HEK293 (cell line): Measurements from ENCODE around the gene ETV7.

ENCODE experiments used
- CTCF ChIA-PET: fragments of 350-600 bp; formaldehyde crosslinking; extraction: SDS; loops from one replicate; lab custom pipeline; 2021; ENCODE audit warnings: antibody characterized with exemption; lab: Yijun Ruan, JAX
- POLR2A ChIA-PET: fragments of 300-600 bp; formaldehyde crosslinking; extraction: SDS; loops from one replicate; lab custom pipeline; 2020; ENCODE audit warnings: antibody characterized with exemption, inconsistent platforms; lab: Yijun Ruan, JAX
- H3K27ac ChIP-seq: fragments of 200-500 bp; sonication (Bioruptor generic); 2 replicates; pipeline ENCODE4 v1.5.1; 2014; ENCODE audit warnings: low read depth, low read length, control low read depth, inconsistent platforms; ENCODE audit errors: extremely low read depth
- H3K36me3 ChIP-seq, 2 experiments: fragments of 200-500 bp in 1 of 2; sonication (Bioruptor generic) in 1 of 2; 1 replicate in 1 of 2; 2 replicates in 1 of 2; pipeline ENCODE4 v1.5.1; 2014 to 2017; ENCODE audit warnings: inconsistent platforms in 2 of 2, low read length in 2 of 2; ENCODE audit not compliant: control insufficient read depth in 2 of 2, insufficient read depth in 1 of 2
- H3K4me1 ChIP-seq: fragments of 200-500 bp; sonication (Bioruptor generic); 2 replicates; pipeline ENCODE4 v1.5.1; 2014; ENCODE audit warnings: mild to moderate bottlenecking, low read length, inconsistent platforms; ENCODE audit not compliant: control insufficient read depth, insufficient read depth
- H3K4me3 ChIP-seq: 2 replicates; pipeline ENCODE4 v1.5.1; 2011; ENCODE audit warnings: low read depth, mild to moderate bottlenecking, control low read depth, low read length, moderate library complexity
- H3K9me3 ChIP-seq: fragments of 200-500 bp; sonication (Bioruptor generic); 2 replicates; pipeline ENCODE4 v1.5.1; 2014; ENCODE audit warnings: low read depth, low read length, inconsistent platforms; ENCODE audit not compliant: control insufficient read depth, insufficient read depth
- KLF10 ChIP-seq: fragments of 450-650 bp; IDR thresholded peaks from 2 replicates; pipeline ENCODE4 v1.5.1; 2018; ENCODE audit warnings: missing biosample characterization, mild to moderate bottlenecking, missing genetic modification characterization
- KLF8 ChIP-seq: fragments of 450-650 bp; formaldehyde crosslinking; IDR thresholded peaks from 2 replicates; pipeline ENCODE4 v1.5.1; 2016; ENCODE audit warnings: missing biosample characterization, missing genetic modification characterization
- KLF9 ChIP-seq: fragments of 450-650 bp; formaldehyde crosslinking; IDR thresholded peaks from 2 replicates; pipeline ENCODE4 v1.5.1; 2016; ENCODE audit warnings: missing biosample characterization, missing genetic modification characterization, low read depth
- PRDM1 ChIP-seq: fragments of 450-650 bp; formaldehyde crosslinking; IDR thresholded peaks from 2 replicates; pipeline ENCODE4; 2016; ENCODE audit warnings: missing biosample characterization, missing genetic modification characterization
- RBAK ChIP-seq: fragments of 450-650 bp; formaldehyde crosslinking; IDR thresholded peaks from 2 replicates; pipeline ENCODE4 v1.5.1; 2016; ENCODE audit warnings: missing biosample characterization, missing genetic modification characterization
- SP3 ChIP-seq: fragments of 450-650 bp; formaldehyde crosslinking; IDR thresholded peaks from 2 replicates; pipeline ENCODE4 v1.5.1; 2016; ENCODE audit warnings: missing biosample characterization, missing genetic modification characterization
- ZFHX2 ChIP-seq: fragments of 450-650 bp; formaldehyde crosslinking; conservative IDR thresholded peaks from 2 replicates; pipeline ENCODE4 v1.5.1; 2016; ENCODE audit warnings: missing biosample characterization, missing genetic modification characterization
- ZIC2 ChIP-seq: fragments of 450-650 bp; formaldehyde crosslinking; IDR thresholded peaks from 2 replicates; pipeline ENCODE4 v1.5.1; 2016; ENCODE audit warnings: missing biosample characterization, missing genetic modification characterization
- ZNF10 ChIP-seq: fragments of 450-650 bp; formaldehyde crosslinking; IDR thresholded peaks from 2 replicates; pipeline ENCODE4 v1.5.1; 2017; ENCODE audit warnings: missing biosample characterization, missing genetic modification characterization
- ZNF157 ChIP-seq: fragments of 450-650 bp; formaldehyde crosslinking; IDR thresholded peaks from 2 replicates; pipeline ENCODE4 v1.5.1; 2016; ENCODE audit warnings: missing biosample characterization, missing genetic modification characterization
- ZNF202 ChIP-seq: fragments of 450-650 bp; formaldehyde crosslinking; IDR thresholded peaks from 2 replicates; pipeline ENCODE4 v1.5.1; 2016; ENCODE audit warnings: missing biosample characterization, missing genetic modification characterization, borderline replicate concordance
- ZNF341 ChIP-seq: fragments of 450-650 bp; formaldehyde crosslinking; IDR thresholded peaks from 2 replicates; pipeline ENCODE4; 2016; ENCODE audit warnings: low read depth, missing biosample characterization, missing genetic modification characterization
- ZNF366 ChIP-seq: fragments of 450-650 bp; formaldehyde crosslinking; conservative IDR thresholded peaks from 2 replicates; pipeline ENCODE4 v1.5.1; 2016; ENCODE audit warnings: missing biosample characterization, missing genetic modification characterization
- ZNF37A ChIP-seq: fragments of 450-650 bp; IDR thresholded peaks from 2 replicates; pipeline ENCODE4 v1.5.1; 2018; ENCODE audit warnings: missing biosample characterization, missing genetic modification characterization
- ZNF433 ChIP-seq: fragments of 450-650 bp; formaldehyde crosslinking; IDR thresholded peaks from 2 replicates; pipeline ENCODE4 v1.5.1; 2016; ENCODE audit warnings: missing biosample characterization, missing genetic modification characterization, low read depth
- ZNF501 ChIP-seq: fragments of 450-650 bp; formaldehyde crosslinking; IDR thresholded peaks from 2 replicates; pipeline ENCODE4 v1.5.1; 2016; ENCODE audit warnings: missing biosample characterization, missing genetic modification characterization
- ZNF626 ChIP-seq: fragments of 450-650 bp; sonication (Bioruptor Pico); formaldehyde crosslinking; IDR thresholded peaks from 2 replicates; pipeline ENCODE4 v1.5.1; 2018; ENCODE audit warnings: missing biosample characterization, missing genetic modification characterization, inconsistent platforms
- ZNF629 ChIP-seq: fragments of 450-650 bp; formaldehyde crosslinking; IDR thresholded peaks from 2 replicates; pipeline ENCODE4 v1.5.1; 2017; ENCODE audit warnings: missing biosample characterization, missing genetic modification characterization
- ZNF658 ChIP-seq: fragments of 450-650 bp; formaldehyde crosslinking; IDR thresholded peaks from 2 replicates; pipeline ENCODE4; 2016; ENCODE audit warnings: missing biosample characterization, missing genetic modification characterization
- TF ChIP-seq, protein P1 (sequence below): fragments of 450-650 bp; formaldehyde crosslinking; IDR thresholded peaks from 2 replicates; pipeline ENCODE4 v1.5.1; 2016; ENCODE audit warnings: missing biosample characterization, missing genetic modification characterization
- TF ChIP-seq, protein P2 (sequence below): fragments of 450-650 bp; formaldehyde crosslinking; IDR thresholded peaks from 2 replicates; pipeline ENCODE4 v1.5.1; 2016; ENCODE audit warnings: missing biosample characterization, missing genetic modification characterization
- TF ChIP-seq, protein P3 (sequence below): fragments of 450-650 bp; formaldehyde crosslinking; IDR thresholded peaks from 2 replicates; pipeline ENCODE4 v1.5.1; 2016; ENCODE audit warnings: missing biosample characterization, missing genetic modification characterization
- TF ChIP-seq, protein P4 (sequence below): fragments of 450-650 bp; IDR thresholded peaks from 2 replicates; pipeline ENCODE4 v1.5.1; 2018; ENCODE audit warnings: missing biosample characterization, mild to moderate bottlenecking, missing genetic modification characterization
- TF ChIP-seq, protein P5 (sequence below): fragments of 450-650 bp; formaldehyde crosslinking; IDR thresholded peaks from 2 replicates; pipeline ENCODE4 v1.5.1; 2016; ENCODE audit warnings: missing biosample characterization, missing genetic modification characterization, borderline replicate concordance

The ETV7 gene

DNA sequence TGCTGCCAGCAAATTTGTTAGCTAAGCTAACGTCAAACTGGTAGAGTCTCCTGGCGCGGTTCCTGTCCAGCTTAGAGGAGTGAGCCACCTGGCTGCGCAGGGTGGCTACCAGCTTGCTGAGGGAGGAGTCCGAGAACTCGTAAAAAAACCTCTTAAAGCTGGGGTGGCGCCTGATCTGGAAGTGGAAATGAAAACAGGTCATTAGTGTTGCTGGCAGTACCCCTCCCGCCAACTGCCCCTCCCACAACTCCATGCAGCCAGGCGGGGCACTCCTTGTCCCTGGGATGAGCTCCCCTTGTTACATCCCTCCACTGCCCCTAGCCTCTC is 68.1 kb downstream of the ETV7 start (continued):
- TF ChIP-seq, protein P1, sequence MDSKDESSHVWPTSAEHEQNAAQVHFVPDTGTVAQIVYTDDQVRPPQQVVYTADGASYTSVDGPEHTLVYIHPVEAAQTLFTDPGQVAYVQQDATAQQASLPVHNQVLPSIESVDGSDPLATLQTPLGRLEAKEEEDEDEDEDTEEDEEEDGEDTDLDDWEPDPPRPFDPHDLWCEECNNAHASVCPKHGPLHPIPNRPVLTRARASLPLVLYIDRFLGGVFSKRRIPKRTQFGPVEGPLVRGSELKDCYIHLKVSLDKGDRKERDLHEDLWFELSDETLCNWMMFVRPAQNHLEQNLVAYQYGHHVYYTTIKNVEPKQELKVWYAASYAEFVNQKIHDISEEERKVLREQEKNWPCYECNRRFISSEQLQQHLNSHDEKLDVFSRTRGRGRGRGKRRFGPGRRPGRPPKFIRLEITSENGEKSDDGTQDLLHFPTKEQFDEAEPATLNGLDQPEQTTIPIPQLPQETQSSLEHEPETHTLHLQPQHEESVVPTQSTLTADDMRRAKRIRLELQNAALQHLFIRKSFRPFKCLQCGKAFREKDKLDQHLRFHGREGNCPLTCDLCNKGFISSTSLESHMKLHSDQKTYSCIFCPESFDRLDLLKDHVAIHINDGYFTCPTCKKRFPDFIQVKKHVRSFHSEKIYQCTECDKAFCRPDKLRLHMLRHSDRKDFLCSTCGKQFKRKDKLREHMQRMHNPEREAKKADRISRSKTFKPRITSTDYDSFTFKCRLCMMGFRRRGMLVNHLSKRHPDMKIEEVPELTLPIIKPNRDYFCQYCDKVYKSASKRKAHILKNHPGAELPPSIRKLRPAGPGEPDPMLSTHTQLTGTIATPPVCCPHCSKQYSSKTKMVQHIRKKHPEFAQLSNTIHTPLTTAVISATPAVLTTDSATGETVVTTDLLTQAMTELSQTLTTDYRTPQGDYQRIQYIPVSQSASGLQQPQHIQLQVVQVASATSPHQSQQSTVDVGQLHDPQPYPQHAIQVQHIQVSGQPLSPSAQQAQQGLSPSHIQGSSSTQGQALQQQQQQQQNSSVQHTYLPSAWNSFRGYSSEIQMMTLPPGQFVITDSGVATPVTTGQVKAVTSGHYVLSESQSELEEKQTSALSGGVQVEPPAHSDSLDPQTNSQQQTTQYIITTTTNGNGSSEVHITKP (tag by site-specific recombination) = peak; percentile 79; the same call in 1 of the 2 replicates
- peak; percentile 64 for TF ChIP-seq ZNF341 (tag by site-specific recombination)
- TF ChIP-seq ZNF37A (tag by site-specific recombination) = no peak
- peak; percentile 64; the same call in 1 of the 2 replicates for TF ChIP-seq KLF9
- TF ChIP-seq ZNF658 (tag by site-specific recombination) = no peak
- TF ChIP-seq ZNF157 (tag by site-specific recombination) = no peak
- TF ChIP-seq ZNF629 (tag by site-specific recombination) = peak; percentile 56; the same call in 1 of the 2 replicates
- TF ChIP-seq ZIC2 (tag by site-specific recombination) = peak; percentile 53
- TF ChIP-seq, protein P2, sequence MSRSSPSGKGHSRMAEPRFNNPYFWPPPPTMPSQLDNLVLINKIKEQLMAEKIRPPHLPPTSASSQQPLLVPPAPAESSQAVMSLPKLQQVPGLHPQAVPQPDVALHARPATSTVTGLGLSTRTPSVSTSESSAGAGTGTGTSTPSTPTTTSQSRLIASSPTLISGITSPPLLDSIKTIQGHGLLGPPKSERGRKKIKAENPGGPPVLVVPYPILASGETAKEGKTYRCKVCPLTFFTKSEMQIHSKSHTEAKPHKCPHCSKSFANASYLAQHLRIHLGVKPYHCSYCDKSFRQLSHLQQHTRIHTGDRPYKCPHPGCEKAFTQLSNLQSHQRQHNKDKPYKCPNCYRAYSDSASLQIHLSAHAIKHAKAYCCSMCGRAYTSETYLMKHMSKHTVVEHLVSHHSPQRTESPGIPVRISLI (tag by site-specific recombination) = peak; percentile 47; the same call in 1 of the 2 replicates
- TF ChIP-seq, protein P3, sequence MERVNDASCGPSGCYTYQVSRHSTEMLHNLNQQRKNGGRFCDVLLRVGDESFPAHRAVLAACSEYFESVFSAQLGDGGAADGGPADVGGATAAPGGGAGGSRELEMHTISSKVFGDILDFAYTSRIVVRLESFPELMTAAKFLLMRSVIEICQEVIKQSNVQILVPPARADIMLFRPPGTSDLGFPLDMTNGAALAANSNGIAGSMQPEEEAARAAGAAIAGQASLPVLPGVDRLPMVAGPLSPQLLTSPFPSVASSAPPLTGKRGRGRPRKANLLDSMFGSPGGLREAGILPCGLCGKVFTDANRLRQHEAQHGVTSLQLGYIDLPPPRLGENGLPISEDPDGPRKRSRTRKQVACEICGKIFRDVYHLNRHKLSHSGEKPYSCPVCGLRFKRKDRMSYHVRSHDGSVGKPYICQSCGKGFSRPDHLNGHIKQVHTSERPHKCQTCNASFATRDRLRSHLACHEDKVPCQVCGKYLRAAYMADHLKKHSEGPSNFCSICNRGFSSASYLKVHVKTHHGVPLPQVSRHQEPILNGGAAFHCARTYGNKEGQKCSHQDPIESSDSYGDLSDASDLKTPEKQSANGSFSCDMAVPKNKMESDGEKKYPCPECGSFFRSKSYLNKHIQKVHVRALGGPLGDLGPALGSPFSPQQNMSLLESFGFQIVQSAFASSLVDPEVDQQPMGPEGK = peak; percentile 74
- no peak; the same call in 1 of the 2 replicates for TF ChIP-seq ZFHX2
- 0 out of 2 replicates have a peak, but pooled peaks have one; percentile 28 for TF ChIP-seq ZNF501 (tag by site-specific recombination)
- peak; percentile 70 for TF ChIP-seq SP3 (tag by site-specific recombination)
- no peak for TF ChIP-seq KLF8 (tag by site-specific recombination)
- TF ChIP-seq ZNF366 (tag by site-specific recombination) = peak; percentile 59; the same call in 1 of the 2 replicates

DNA sequence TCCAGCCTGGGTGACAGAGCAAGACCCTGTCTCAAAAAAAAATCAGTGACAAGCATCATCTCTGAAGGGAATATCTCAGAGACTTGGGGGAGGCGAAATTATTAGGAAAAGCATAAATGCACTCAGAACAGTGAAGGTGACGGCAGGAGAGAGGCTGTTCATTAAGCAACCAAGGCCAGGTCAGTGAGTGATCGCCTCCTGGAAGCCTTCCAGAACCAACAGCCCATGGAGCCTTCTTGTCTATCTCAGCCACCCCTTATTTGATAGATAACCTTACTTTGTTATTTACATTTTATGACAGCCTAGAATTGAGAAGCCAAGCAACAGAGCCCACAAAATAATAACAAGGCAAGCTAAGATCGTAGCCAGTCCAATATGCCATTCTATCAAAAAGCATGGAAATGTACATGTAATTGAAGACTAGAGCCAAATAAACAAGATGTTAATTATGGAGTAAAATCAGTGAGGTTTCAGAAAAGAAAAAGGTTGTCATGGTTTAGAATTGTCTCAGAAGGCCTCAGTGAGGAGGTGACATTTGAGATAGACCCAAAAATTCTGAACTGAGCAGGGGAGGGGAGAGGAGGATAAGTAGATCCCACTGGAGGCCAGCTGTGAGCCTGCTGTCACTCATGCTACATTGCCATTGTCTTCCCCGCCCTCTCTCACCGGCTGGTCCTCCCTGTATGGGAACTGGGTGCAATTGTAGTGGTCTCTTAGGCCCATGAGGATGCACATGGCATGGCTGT is 68.6 kb downstream of the ETV7 start:
- H3K36me3 ChIP-seq = no peaks in the 10 kb centered on the region
- POLR2A ChIA-PET = interaction anchor here (0.5 kb wide), 1 partner anchor 290 kb away, joined by 3 read pairs; no protein-coding TSS in a partner anchor
- H3K27ac ChIP-seq = peak overlapping the region; percentile 26; the same call in 1 of the 2 replicates
- no peaks in the 10 kb centered on the region for H3K9me3 ChIP-seq
- H3K4me3 ChIP-seq = no peak overlapping the region
- H3K4me1 ChIP-seq = peaks cover 22% of the 10 kb centered on the region
- CTCF ChIA-PET = interaction anchor here (0.8 to 8.1 kb wide), 5 partner anchors 10 to 43 kb away, joined by 3 to 83 read pairs (median 5); no protein-coding TSS in a partner anchor
- TF ChIP-seq, protein P4, sequence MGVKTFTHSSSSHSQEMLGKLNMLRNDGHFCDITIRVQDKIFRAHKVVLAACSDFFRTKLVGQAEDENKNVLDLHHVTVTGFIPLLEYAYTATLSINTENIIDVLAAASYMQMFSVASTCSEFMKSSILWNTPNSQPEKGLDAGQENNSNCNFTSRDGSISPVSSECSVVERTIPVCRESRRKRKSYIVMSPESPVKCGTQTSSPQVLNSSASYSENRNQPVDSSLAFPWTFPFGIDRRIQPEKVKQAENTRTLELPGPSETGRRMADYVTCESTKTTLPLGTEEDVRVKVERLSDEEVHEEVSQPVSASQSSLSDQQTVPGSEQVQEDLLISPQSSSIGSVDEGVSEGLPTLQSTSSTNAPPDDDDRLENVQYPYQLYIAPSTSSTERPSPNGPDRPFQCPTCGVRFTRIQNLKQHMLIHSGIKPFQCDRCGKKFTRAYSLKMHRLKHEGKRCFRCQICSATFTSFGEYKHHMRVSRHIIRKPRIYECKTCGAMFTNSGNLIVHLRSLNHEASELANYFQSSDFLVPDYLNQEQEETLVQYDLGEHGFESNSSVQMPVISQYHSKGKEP (tag by site-specific recombination) = no peak
- TF ChIP-seq, protein P5, sequence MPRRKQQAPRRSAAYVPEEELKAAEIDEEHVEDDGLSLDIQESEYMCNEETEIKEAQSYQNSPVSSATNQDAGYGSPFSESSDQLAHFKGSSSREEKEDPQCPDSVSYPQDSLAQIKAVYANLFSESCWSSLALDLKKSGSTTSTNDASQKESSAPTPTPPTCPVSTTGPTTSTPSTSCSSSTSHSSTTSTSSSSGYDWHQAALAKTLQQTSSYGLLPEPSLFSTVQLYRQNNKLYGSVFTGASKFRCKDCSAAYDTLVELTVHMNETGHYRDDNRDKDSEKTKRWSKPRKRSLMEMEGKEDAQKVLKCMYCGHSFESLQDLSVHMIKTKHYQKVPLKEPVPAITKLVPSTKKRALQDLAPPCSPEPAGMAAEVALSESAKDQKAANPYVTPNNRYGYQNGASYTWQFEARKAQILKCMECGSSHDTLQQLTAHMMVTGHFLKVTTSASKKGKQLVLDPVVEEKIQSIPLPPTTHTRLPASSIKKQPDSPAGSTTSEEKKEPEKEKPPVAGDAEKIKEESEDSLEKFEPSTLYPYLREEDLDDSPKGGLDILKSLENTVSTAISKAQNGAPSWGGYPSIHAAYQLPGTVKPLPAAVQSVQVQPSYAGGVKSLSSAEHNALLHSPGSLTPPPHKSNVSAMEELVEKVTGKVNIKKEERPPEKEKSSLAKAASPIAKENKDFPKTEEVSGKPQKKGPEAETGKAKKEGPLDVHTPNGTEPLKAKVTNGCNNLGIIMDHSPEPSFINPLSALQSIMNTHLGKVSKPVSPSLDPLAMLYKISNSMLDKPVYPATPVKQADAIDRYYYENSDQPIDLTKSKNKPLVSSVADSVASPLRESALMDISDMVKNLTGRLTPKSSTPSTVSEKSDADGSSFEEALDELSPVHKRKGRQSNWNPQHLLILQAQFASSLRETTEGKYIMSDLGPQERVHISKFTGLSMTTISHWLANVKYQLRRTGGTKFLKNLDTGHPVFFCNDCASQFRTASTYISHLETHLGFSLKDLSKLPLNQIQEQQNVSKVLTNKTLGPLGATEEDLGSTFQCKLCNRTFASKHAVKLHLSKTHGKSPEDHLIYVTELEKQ (tag by site-specific recombination) = 0 out of 2 replicates have a peak, but pooled peaks have one; percentile 57
- TF ChIP-seq ZNF202 (tag by site-specific recombination) = no peak
- no peak for TF ChIP-seq ZNF433
- TF ChIP-seq RBAK = no peak
- TF ChIP-seq PRDM1 (tag by site-specific recombination) = 0 out of 2 replicates have a peak, but pooled peaks have one; percentile 13
- TF ChIP-seq ZNF10 (tag by site-specific recombination) = peak; percentile 23; the same call in 1 of the 2 replicates
- TF ChIP-seq ZNF626 (tag by site-specific recombination) = no peak
- TF ChIP-seq KLF10 (tag by site-specific recombination) = no peak
- no peak for TF ChIP-seq ZNF157 (tag by site-specific recombination)
- no peak for TF ChIP-seq ZFHX2
